WTC11 (cell line): ENCODE measurements around the gene ZCWPW1.

ENCODE experiments used
- ATF3 ChIP-seq: sonication (generic); formaldehyde crosslinking; conservative IDR thresholded peaks from 2 replicates; pipeline ENCODE4 v1.8.1; 2022; ENCODE audit warnings: mild to moderate bottlenecking, missing genetic modification reagents
- CTCF ChIP-seq: fragments of 200-600 bp; IDR thresholded peaks from 2 replicates; pipeline ENCODE4 v1.8.0; 2022; ENCODE audit warnings: antibody characterized with exemption
- MYBL2 ChIP-seq: sonication (generic); formaldehyde crosslinking; IDR thresholded peaks from 2 replicates; pipeline ENCODE4 v1.8.1; 2023; ENCODE audit warnings: mild to moderate bottlenecking, moderate library complexity, missing genetic modification reagents
- PRDM15 ChIP-seq: sonication (generic); formaldehyde crosslinking; IDR thresholded peaks from 2 replicates; pipeline ENCODE4 v1.8.0; 2022; ENCODE audit warnings: missing genetic modification reagents
- SMAD3 ChIP-seq: sonication (generic); formaldehyde crosslinking; IDR thresholded peaks from 2 replicates; pipeline ENCODE4 v1.8.0; 2022; ENCODE audit warnings: missing genetic modification reagents, mild to moderate bottlenecking, borderline replicate concordance
- TEAD4 ChIP-seq: sonication (generic); formaldehyde crosslinking; IDR thresholded peaks from 2 replicates; pipeline ENCODE4 v1.8.0; 2022; ENCODE audit warnings: mild to moderate bottlenecking, missing genetic modification reagents
- ZMAT4 ChIP-seq: fragments of 250-450 bp; sonication (Bioruptor Pico); IDR thresholded peaks from 2 replicates; pipeline ENCODE4 v1.9.0; 2021; ENCODE audit warnings: mild to moderate bottlenecking

GRCh38 chr7:100419660-100420226 is 8.8 kb downstream of the ZCWPW1 start:
- no peak for TF ChIP-seq CTCF
- TF ChIP-seq PRDM15 = no peak
- TF ChIP-seq TEAD4 = no peak
- TF ChIP-seq ATF3 = no peak
- no peak for TF ChIP-seq SMAD3 (CRISPR knock-in tag)
- no peak for TF ChIP-seq ZMAT4
- no peak for TF ChIP-seq MYBL2 (CRISPR knock-in tag)
